HCT116 (cell line): ENCODE results near the gene RET.

ENCODE experiments used
- CTCF ChIP-seq, 3 experiments: fragments of 200-600 bp in 1 of 3; sonication (generic) in 1 of 3; IDR thresholded peaks in 2 of 3; conservative IDR thresholded peaks in 1 of 3; 2 replicates each; pipeline ENCODE4 v1.5.1; 2012 to 2017; ENCODE audit warnings: low read depth in 2 of 3, low read length in 2 of 3, antibody characterized with exemption in 1 of 3, borderline replicate concordance in 1 of 3, control low read depth in 1 of 3, mild to moderate bottlenecking in 1 of 3, mixed read lengths in 1 of 3, mixed run types in 1 of 3, moderate library complexity in 1 of 3; ENCODE audit not compliant: insufficient read depth in 1 of 3
- ELF1 ChIP-seq: IDR thresholded peaks from 2 replicates; pipeline ENCODE4 v1.6.1; 2012; ENCODE audit warnings: low read depth, borderline replicate concordance
- EZH2 ChIP-seq: fragments of 200-600 bp; sonication (generic); IDR thresholded peaks from 2 replicates; pipeline ENCODE4 v1.6.1; 2017; ENCODE audit warnings: antibody characterized with exemption, mixed run types
- EZH2phosphoT487 ChIP-seq: fragments of 200-600 bp; IDR thresholded peaks from 2 replicates; pipeline ENCODE4 v1.6.1; 2018; ENCODE audit warnings: antibody characterized with exemption, borderline replicate concordance
- MAX ChIP-seq: IDR thresholded peaks from 2 replicates; pipeline ENCODE4 v1.6.1; 2012
- POLR2A ChIP-seq: IDR thresholded peaks from 2 replicates; pipeline ENCODE4 v1.7.0; 2011; ENCODE audit warnings: borderline replicate concordance; ENCODE audit not compliant: insufficient read depth, insufficient read length; ENCODE audit errors: extremely low read depth
- POLR2AphosphoS5 ChIP-seq: IDR thresholded peaks from 2 replicates; pipeline ENCODE4 v1.6.1; 2011; ENCODE audit warnings: mild to moderate bottlenecking, low read depth, low read length, moderate library complexity
- RAD21 ChIP-seq: IDR thresholded peaks from 2 replicates; pipeline ENCODE4 v1.6.1; 2012; ENCODE audit warnings: low read depth, mild to moderate bottlenecking
- REST ChIP-seq: IDR thresholded peaks from 2 replicates; pipeline ENCODE4 v1.6.1; 2012; ENCODE audit warnings: low read depth
- SIN3A ChIP-seq: IDR thresholded peaks from 2 replicates; pipeline ENCODE4 v1.6.1; 2012; ENCODE audit warnings: low read depth
- SRF ChIP-seq: IDR thresholded peaks from 2 replicates; pipeline ENCODE4 v1.6.1; 2012; ENCODE audit warnings: low read depth
- YY1 ChIP-seq: IDR thresholded peaks from 2 replicates; pipeline ENCODE4 v1.6.1; 2011; ENCODE audit warnings: low read length, low read depth, moderate library complexity, mild to moderate bottlenecking; ENCODE audit not compliant: insufficient replicate concordance; ENCODE audit errors: extremely low read depth
- ZFX ChIP-seq: fragments of 450-650 bp; IDR thresholded peaks from 2 replicates; pipeline ENCODE4 v1.6.1; 2017

- TF ChIP-seq CTCF (IDR thresholded peaks at IDR 0.05 in 2 of 3, conservative IDR thresholded peaks at IDR 0.05 in 1 of 3; ENCODE audit: borderline replicate concordance in 1 of 3, insufficient read depth in 1 of 3, low read depth in 2 of 3, low read length in 2 of 3) (no peak), EZH2phosphoT487 (no peak), EZH2 (no peak), SIN3A (no peak), RAD21 (no peak), POLR2A (no peak), SRF (no peak), ZFX (no peak), POLR2AphosphoS5 (no peak), REST (no peak), ELF1 (no peak), YY1 (no peak), MAX (no peak)
Measured at GRCh38 chr10:43156590-43157341, 79.9 kb downstream of the RET start.
